HUES64 (cell line): ENCODE data around the gene PLB1.
"Not testable (repeated sequence)": the region's sequence is repeated elsewhere in the genome, so short reads cannot be mapped to it uniquely, and the experiment has no call there.

ENCODE experiments used
- H3K27ac ChIP-seq: 2 replicates; pipeline ENCODE4 v1.7.0; 2013; ENCODE audit warnings: low read depth, low read length, inconsistent platforms
- H3K27me3 ChIP-seq: 2 replicates; pipeline ENCODE4 v1.6.1; 2013; ENCODE audit warnings: mild to moderate bottlenecking, low read length; ENCODE audit not compliant: insufficient read depth
- H3K36me3 ChIP-seq: 2 replicates; pipeline ENCODE4 v1.6.1; 2013; ENCODE audit warnings: mild to moderate bottlenecking, low read length; ENCODE audit not compliant: insufficient read depth
- H3K4me1 ChIP-seq: 2 replicates; pipeline ENCODE4 v1.6.1; 2013; ENCODE audit warnings: mild to moderate bottlenecking, low read length, moderate library complexity; ENCODE audit not compliant: insufficient read depth
- H3K4me3 ChIP-seq: 2 replicates; pipeline ENCODE4 v1.5.1; 2013; ENCODE audit warnings: mild to moderate bottlenecking, low read length, moderate library complexity
- H3K9ac ChIP-seq: 2 replicates; pipeline ENCODE4 v1.6.1; 2013; ENCODE audit warnings: mild to moderate bottlenecking, low read depth, low read length
- H3K9me3 ChIP-seq: 2 replicates; pipeline ENCODE4 v1.6.1; 2013; ENCODE audit warnings: low read depth, low read length; ENCODE audit not compliant: insufficient read depth
- WGBS: fragments of 150-250, 120-280 bp; methylation state at CpG from one replicate; pipeline ENCODE4 v1.1.7; 2013; ENCODE audit warnings: missing lambda C conversion rate; 5-methylcytosine and 5-hydroxymethylcytosine counted together

The PLB1 gene

DNA sequence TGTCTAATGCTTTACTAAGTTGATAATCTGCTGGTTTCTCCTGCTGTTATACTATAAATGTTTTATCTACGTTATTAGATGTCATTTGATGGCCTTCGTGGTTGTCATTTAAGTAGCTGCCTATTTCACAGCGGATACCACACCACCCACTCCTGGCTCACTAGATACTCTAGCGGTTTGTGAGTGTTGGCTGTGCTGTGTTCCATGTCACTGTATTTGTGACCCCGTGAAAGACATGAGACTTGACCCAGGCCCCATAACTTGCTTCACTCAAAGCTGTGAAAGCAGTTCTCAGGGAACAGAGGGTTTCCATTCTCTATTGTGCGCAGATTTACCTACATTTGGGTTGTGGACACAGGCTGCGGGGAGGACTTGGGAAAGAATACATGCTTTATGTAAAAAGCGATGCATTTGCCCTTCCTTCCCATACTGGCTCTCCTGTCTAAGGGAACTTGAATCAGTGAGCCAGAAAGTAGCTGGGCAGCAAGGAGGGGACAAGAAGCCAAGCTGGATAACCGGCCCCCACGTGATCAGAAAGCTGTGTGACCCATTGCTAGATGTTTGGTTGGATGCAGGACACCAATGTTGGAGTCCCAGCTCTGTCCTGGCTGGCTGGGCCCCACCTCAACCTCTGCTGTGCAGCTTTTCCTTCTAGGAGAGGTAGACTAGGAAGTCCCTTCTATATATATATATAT, 52.2 kb downstream of the PLB1 start:
- Histone ChIP-seq H3K4me3 (no peak overlapping the region), H3K4me1 (peaks cover 4% of the 10 kb centered on the region; the same call in 1 of the 2 replicates), H3K9me3 (no peaks in the 10 kb centered on the region), H3K36me3 (no peaks in the 10 kb centered on the region), H3K9ac (no peak overlapping the region), H3K27me3 (no peaks in the 10 kb centered on the region), H3K27ac (no peak overlapping the region)
- 97% methylated on average over 8 of the region's 10 CpGs for WGBS

DNA sequence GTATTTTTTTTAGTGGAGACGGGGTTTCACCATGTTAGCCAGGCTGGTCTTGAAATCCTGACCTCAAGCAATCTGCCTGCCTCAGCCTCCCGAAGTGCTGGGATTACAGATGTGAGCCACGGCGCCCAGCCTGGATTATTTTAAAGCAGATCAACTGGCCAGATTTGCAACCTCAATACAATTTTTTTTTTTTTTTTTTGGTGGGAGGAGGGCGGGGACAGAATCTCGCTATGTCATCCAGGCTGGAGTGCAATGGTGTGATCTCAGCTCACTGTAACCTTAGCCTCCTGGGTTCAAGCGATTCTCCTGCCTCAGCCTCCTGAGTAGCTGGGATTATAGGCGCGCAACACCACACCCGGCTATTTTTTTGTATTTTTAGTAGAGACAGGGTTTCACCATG, 54.5 kb downstream of the PLB1 start:
- H3K4me1 ChIP-seq, H3K9me3 ChIP-seq, H3K36me3 ChIP-seq, H3K4me3 ChIP-seq, H3K9ac ChIP-seq, H3K27me3 ChIP-seq, H3K27ac ChIP-seq: not testable (repeated sequence)
- WGBS: 95% methylated on average over 10 of the region's 10 CpGs

DNA sequence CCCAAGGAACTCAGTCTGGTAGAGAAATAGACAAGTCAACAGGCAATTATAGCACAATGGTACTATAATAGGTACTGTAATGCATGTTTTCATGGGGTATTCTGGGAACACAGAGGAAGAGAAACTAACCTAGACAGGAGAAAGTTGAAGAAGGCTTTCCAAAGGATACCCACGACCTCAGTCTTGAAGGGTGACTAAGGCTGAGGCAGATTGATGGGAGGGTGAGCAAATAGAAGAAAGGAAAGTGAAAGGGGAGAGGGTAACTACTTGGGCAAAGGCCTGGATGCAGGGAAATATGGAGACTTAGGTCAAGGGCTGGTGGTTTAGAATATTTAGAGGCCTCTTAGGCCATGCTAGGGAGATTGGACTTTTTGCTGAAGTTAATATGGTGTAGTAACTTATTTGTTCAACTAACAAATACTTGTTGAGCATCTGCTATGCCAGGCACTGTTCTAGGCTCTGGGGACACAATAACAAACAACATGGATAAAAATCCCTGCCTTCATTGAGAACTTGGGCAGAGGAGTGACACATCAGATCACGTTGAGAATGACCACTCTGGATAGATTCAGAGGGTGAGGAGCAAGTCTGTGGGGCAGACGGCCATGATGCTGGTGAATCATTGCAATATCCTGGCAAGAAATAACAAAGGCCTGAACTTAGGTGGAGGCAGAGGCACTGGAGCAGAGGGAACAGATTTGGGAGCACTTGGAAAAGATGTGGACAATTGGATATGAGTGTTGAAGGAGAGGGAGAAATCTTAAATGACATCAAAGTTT, 56.4 kb downstream of the PLB1 start:
- Histone ChIP-seq H3K4me3 (no peak overlapping the region), H3K9me3 (no peaks in the 10 kb centered on the region), H3K27me3 (no peaks in the 10 kb centered on the region), H3K27ac (no peak overlapping the region), H3K36me3 (no peaks in the 10 kb centered on the region), H3K9ac (no peak overlapping the region), H3K4me1 (no peaks in the 10 kb centered on the region)
- WGBS: 69% methylated on average over 3 of the region's 3 CpGs

DNA sequence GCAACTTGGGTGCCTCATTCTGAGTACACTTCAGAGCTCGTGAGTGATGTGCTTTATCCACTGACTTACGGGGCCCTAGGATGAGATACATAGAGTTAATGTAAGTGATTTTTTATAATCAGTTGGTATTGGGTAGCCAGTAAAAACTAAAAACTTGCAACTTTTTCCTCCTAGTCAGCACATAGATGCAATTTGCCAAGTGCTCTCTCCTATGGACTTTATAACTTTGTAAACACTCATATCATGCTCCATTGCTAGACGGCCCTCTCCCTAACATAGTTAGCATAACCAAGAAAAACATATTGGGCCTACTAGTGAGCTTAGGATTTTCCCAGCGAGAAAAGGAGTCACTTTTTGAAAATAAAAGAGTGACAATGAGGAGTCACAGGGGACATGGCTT, 60.4 kb downstream of the PLB1 start:
- Histone ChIP-seq H3K4me1 (no peaks in the 10 kb centered on the region), H3K27me3 (no peaks in the 10 kb centered on the region), H3K9ac (no peak overlapping the region), H3K9me3 (no peaks in the 10 kb centered on the region), H3K4me3 (no peak overlapping the region), H3K36me3 (no peaks in the 10 kb centered on the region), H3K27ac (no peak overlapping the region)
- WGBS: 91% methylated on average over 4 of the region's 4 CpGs

DNA sequence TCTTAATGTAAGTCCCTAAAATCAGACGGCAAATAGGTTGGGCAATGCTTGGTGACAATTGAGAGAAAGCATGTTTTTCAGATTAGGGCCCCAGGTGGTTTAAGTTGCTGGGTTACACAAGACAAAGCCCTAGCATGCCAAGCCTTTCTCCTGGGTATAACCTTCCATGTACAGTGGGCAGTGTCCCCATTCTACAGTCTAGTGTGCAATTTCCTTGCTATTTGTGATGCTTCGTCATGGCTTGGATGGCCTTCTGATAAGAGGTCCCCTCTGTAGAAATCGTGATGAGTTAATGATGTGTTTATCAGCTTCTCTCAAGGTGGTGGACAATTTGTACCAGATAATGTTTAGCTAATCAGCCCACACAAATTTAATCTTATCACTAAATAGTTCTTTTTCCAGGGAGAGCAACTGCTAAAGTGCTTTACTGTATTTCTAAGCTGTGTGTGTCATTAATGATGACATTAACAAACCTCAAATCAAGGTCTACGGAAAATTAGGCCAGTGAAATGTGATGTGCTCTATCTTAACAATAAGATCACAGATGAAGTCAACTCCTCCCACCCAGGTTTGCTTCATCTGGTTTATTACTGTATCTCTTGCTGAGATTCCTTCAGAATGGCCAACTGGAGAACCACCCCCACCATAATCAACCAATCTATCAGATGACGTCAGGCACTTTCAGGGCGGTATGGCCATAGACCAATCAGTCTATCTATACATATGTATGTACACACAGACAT, 61.7 kb downstream of the PLB1 start:
- H3K4me3 ChIP-seq: no peak overlapping the region
- no peak overlapping the region for H3K9ac ChIP-seq
- no peak overlapping the region for H3K27ac ChIP-seq
- no peaks in the 10 kb centered on the region for H3K27me3 ChIP-seq
- no peaks in the 10 kb centered on the region for H3K9me3 ChIP-seq
- 91% methylated on average over 6 of the region's 6 CpGs for WGBS
- no peaks in the 10 kb centered on the region for H3K4me1 ChIP-seq
- H3K36me3 ChIP-seq: no peaks in the 10 kb centered on the region

DNA sequence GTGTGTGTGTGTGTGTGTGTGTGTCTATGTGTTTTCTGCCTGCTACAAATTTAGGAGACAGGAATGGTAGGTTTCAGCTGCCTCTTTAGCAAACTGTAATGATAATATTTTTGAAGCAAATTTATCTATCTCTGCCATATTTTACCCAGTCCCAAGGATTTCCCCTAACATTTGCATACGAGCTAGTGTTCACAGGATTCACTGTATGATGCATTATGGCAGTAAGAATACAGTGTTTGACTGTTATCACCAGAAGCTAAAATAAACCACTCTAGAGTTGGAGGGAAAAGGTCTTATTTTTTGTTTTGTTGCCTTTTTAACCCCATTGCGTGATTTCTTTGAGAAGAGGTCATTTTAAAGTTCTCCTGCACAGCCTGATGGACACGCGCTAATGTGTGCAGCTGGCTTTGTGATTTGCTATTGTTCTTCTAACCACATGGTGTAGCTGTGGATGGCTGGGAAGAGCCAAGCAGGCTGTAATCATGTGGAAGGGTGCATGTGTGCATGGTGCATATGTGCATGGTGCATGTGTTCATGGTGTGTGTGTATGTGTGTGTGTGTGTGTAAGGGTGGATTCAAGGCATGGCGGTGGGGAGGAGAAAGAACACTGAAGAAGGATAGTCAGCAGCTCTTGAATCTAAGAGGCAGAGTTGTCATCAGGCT, 62.4 kb downstream of the PLB1 start:
- no peak overlapping the region for H3K27ac ChIP-seq
- H3K9ac ChIP-seq: no peak overlapping the region
- H3K4me3 ChIP-seq: no peak overlapping the region
- H3K4me1 ChIP-seq: no peaks in the 10 kb centered on the region
- H3K36me3 ChIP-seq: no peaks in the 10 kb centered on the region
- no peaks in the 10 kb centered on the region for H3K9me3 ChIP-seq
- 94% methylated on average over 4 of the region's 5 CpGs for WGBS
- H3K27me3 ChIP-seq: no peaks in the 10 kb centered on the region

DNA sequence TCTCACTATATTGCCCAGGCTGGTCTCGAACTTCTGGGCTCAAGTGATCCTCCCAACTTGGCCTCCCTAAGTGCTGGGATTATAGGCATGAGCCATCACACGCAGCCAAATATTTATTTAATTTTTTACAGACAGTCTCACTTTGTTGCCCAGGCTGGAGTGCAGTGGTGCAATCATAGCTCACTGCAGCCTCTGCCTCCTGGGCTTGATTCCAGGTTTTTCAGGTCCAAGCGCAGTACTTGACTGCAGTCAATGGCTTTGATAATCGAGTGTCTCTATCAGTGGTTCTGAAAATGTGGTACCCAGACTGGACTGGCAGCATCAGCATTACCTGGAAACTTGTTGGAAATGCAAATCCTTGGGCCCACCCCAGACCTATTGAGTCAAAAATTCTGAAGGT, 63.1 kb downstream of the PLB1 start:
- 91% methylated on average over 4 of the region's 4 CpGs for WGBS
- Histone ChIP-seq H3K9ac (no peak overlapping the region), H3K4me1 (no peaks in the 10 kb centered on the region), H3K4me3 (no peak overlapping the region), H3K9me3 (no peaks in the 10 kb centered on the region), H3K27ac (no peak overlapping the region), H3K27me3 (no peaks in the 10 kb centered on the region), H3K36me3 (no peaks in the 10 kb centered on the region)

DNA sequence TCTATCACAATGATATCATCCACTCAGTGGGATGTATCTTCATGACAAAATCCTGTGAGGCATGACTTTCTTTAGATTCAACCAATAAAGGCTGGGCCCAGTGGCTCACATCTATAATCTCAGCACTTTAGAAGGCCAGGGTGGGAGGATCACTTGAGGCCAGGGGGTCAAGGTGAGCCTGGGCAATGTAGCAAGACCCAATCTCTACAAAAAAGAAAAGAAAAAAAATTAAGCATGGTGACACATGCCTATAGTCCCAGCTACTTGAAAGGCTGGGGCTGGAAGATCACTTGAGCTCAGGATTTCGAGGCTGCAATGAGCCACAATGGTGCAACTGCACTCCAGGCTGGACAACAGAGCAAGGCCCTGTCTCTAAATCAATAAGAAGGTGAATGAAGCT, 68.0 kb downstream of the PLB1 start:
- Histone ChIP-seq H3K4me3 (no peak overlapping the region), H3K9ac (no peak overlapping the region), H3K27ac (no peak overlapping the region), H3K4me1 (peaks cover 6% of the 10 kb centered on the region), H3K36me3 (no peaks in the 10 kb centered on the region), H3K9me3 (no peaks in the 10 kb centered on the region), H3K27me3 (peaks cover 8% of the 10 kb centered on the region)
- WGBS: 89% methylated on average over 1 of the region's 1 CpG

DNA sequence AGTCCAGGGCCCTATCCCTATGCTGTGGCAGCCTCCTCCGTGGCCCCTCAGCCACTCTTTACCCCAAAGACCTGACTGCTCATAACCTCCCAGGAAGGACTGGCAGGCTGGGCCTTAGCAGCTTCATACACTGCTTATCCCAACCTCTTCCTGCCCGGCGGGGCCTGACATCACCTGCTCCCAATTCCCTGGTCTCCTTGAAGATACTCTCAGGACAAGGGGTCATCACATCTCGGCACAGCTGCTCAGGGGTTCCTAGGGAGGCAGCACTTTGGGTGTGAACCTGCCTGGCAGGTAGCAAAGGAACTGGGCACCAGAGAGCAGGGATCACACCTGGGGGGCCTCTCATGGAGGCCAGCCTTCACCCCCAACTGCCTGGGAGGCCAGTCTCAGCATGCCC, 68.5 kb downstream of the PLB1 start:
- Histone ChIP-seq H3K9ac (no peak overlapping the region), H3K27ac (no peak overlapping the region), H3K4me3 (no peak overlapping the region), H3K36me3 (no peaks in the 10 kb centered on the region), H3K9me3 (no peaks in the 10 kb centered on the region), H3K4me1 (peaks cover 6% of the 10 kb centered on the region), H3K27me3 (peaks cover 8% of the 10 kb centered on the region)
- WGBS: 94% methylated on average over 4 of the region's 4 CpGs

DNA sequence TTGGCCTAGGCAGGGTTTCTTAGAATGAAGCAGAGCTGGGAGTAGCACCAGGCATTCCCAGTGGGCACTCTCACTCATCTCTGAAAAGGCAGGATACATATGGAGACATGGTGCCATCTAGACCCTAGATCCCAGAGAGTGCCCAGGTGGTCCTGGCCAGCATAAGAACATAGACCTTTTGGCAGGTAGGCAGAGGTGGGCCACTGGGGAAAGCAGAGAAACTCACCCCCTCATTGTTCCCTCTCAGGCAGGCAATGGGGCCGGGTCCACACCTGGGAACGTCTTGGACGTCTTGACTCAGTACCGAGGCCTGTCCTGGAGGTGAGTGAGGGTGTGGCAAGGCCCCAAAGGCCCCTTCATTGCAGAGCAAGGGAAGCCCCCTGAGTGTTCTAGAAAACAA, 69.2 kb downstream of the PLB1 start:
- peaks cover 6% of the 10 kb centered on the region for H3K4me1 ChIP-seq
- H3K4me3 ChIP-seq: no peak overlapping the region
- no peaks in the 10 kb centered on the region for H3K36me3 ChIP-seq
- WGBS: 90% methylated on average over 4 of the region's 4 CpGs
- no peak overlapping the region for H3K9ac ChIP-seq
- peaks cover 8% of the 10 kb centered on the region for H3K27me3 ChIP-seq
- no peak overlapping the region for H3K27ac ChIP-seq
- no peaks in the 10 kb centered on the region for H3K9me3 ChIP-seq
